Erythroblast (primary cell): Measurements from ENCODE around the gene ARR3.

ENCODE experiments used
- GATA1 ChIP-seq: IDR thresholded peaks from 2 replicates; pipeline ENCODE4 v1.6.1; 2011; ENCODE audit warnings: low read depth, mild to moderate bottlenecking, control low read depth, low read length, moderate library complexity
- POLR2A ChIP-seq: IDR thresholded peaks from 2 replicates; pipeline ENCODE4 v1.6.1; 2011; ENCODE audit warnings: mild to moderate bottlenecking, low read length

- TF ChIP-seq POLR2A: no peak
- no peak for TF ChIP-seq GATA1
Measured at GRCh38 chrX:70262952-70263567, 5.1 kb upstream of the ARR3 start.
